Cardiac fibroblast (primary cell): ENCODE results near the gene C2CD3.

ENCODE experiments used
- DNase-seq, 2 donors: peaks; one replicate each; pipeline versions ENCODE4 v3.0.0 to v3.0.0-alpha.2; 2010; ENCODE audit warnings: low read depth in 2 of 2
- H3K4me3 ChIP-seq, 2 donors: replicated peaks in 1 of 2; 1 replicate in 1 of 2; 2 replicates in 1 of 2; pipeline ENCODE4 v1.5.1; 2011; ENCODE audit warnings: low read depth in 2 of 2, low read length in 2 of 2, mild to moderate bottlenecking in 2 of 2, moderate library complexity in 1 of 2
- CTCF ChIP-seq: IDR thresholded peaks from one replicate; pipeline ENCODE4 v1.5.1; 2011; ENCODE audit warnings: low read depth, mild to moderate bottlenecking, low read length, inconsistent platforms

Gene C2CD3

GRCh38 chr11:74004759-74005615 is 165.8 kb downstream of the C2CD3 start:
- no peak for TF ChIP-seq CTCF
- DNase-seq = no peak
- H3K4me3 ChIP-seq = no peak overlapping the region

- TF ChIP-seq CTCF = no peak
- H3K4me3 ChIP-seq = no peak overlapping the region
- no peak for DNase-seq
These were observed 166.6 kb downstream of the C2CD3 start for GRCh38 chr11:74004046-74004695.

DNA sequence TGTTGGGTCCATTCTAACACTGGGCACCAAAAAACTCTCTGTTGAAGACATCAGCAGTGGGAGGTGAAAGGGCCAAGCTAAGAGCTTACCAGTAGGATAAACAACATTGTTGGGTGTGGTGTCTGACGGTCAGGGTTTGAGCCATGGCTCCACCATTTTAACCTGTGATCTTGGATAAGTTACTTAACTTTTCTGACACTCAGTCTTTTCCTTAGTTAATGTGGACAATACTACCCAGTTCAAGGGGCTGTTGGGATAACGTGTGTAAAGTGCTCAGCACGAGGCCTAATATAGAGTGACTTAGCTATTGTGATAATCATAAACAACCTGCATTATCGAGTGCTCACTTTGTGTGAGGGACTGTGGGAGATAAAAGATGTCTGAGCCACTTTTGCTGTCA is 168.0 kb downstream of the C2CD3 start:
- no peak overlapping the region for H3K4me3 ChIP-seq
- DNase-seq = no peak
- TF ChIP-seq CTCF = no peak

DNA sequence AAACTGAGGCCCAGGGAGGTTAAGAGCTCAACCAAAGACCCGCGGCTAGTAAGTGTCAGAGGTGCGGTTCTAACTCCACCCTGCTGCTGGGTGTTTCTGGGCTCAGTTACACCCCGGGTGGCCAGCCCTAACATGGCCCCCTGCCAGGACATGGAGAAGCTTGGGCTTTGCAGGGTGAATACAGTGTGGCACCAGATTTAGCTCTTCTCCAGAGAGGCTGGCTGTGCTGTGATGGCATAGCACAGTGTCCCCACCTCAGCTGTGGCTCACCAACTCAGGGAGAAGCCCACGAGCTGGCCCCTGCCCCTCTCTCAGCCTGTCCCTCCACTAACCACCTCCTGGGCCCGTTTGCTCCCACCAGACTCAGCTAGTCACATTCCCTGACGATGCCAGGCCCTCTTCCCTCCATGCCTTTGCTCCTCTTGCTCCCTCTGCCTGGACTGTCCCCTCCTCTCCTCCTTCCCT is 168.9 kb downstream of the C2CD3 start:
- TF ChIP-seq CTCF = no peak
- no peak for DNase-seq
- no peak overlapping the region for H3K4me3 ChIP-seq

DNA sequence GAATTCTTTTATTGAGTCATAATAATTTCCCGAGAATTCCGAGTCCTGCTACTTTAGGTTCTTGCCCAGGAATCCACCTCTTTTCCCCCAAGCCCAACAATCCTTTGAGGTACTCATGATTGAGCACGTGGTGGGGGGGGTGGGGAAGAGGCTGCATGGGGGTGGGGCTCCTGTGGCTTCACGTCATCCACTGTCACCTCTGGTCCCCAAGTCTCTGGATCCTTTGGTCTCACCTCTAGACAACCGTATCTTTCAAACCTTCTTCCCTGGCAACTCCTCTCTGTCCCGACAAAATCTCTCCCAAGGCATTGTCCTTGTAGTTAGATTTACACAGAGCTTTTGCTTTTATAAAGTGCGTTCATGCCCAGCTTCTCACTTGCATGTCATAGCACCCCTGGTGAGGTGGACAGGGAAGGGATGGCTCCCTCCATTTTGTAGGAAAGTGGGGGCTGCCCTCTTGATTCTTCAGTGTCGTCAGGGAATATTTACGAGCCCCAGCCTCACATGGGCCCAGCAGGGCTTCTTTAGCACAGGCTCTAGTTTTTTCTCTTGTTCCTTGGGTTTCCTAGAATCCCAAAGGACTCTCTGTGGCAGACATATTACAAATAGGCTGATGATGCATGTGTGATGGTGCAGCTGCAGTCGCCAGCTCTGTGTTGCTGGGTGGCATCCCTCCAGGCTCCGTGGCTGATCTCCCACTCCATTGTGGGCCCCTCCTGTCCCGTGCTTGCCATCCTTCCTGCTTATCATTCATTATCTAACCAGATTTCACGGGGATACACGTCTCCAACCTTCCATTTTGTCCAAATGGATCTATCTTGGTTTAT is 170.3 kb downstream of the C2CD3 start:
- no peak for DNase-seq
- no peak overlapping the region for H3K4me3 ChIP-seq
- no peak for TF ChIP-seq CTCF

GRCh38 chr11:73999581-74000306 is 171.1 kb downstream of the C2CD3 start:
- no peak for DNase-seq
- TF ChIP-seq CTCF = no peak
- H3K4me3 ChIP-seq = no peak overlapping the region
